T-helper 2 cell (primary cell): ENCODE data around the gene PLS3.

ENCODE experiments used
- DNase-seq, 5 experiments: peaks; one replicate each; pipeline versions ENCODE4 v3.0.0 to v3.0.0-alpha.2; 2012 to 2022

Gene PLS3

DNA sequence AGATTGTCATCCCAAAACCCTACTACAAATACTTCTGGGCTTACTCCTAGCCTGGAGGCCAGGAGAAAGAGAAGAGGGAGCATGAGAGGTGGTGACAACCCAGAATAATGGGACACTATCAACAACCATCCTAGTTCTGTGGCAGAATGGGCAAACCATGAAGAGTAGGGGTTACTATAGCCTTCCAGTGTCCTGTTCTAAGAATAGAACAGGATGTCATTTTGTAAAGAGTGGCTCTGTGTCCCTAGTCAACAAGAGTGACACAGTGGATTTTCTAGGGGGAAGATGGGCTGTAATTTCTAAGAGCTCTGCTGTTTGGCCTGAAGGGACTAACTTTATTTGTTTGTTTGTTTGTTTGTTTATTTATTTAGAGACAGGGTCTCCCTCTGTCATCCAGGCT, 136.0 kb downstream of the PLS3 start:
- no peak for DNase-seq

DNA sequence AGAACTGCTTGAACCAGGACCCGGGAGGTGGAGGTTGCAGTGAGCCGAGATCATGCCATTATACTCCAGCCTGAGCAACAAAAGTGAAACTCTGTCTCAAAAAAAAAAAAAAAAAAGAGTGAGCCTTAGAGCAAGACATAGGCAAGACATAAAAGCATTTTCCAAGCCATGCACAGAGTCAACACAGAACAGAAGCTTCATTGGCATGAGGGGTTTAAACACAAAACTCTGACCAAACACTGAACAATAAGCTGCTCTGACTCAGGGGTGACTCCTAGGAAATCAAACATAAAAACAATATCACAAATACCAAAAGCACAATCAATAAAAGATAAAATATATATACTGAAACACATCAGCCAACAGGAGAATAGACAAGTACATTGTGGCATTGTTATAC, 136.8 kb downstream of the PLS3 start:
- no peak for DNase-seq
